SK-N-SH treated with all-trans-retinoic acid at 6 μM for 48 hours (cell line): ENCODE data around the gene FHL3.

Source experiments
- ATAC-seq: fragments of 200-7000 bp; cut with Tn5 transposase; 3 replicates; pipeline ENCODE4 v1.9.1; 2020; ENCODE audit warnings: mild to moderate bottlenecking, moderate library complexity
- ARNTL ChIP-seq: fragments of 450-650 bp; formaldehyde crosslinking; IDR thresholded peaks from 2 replicates; pipeline ENCODE4 v1.5.0; 2020; ENCODE audit warnings: low read depth, mild to moderate bottlenecking, moderate library complexity, borderline replicate concordance
- BACH2 ChIP-seq: fragments of 250-450 bp; sonication (Bioruptor Pico); IDR thresholded peaks from 2 replicates; pipeline ENCODE4 v1.9.0; 2021; ENCODE audit warnings: mild to moderate bottlenecking, borderline replicate concordance
- CSDC2 ChIP-seq: fragments of 250-450 bp; sonication (Bioruptor Pico); IDR thresholded peaks from 2 replicates; pipeline ENCODE4 v1.5.0; 2020; ENCODE audit warnings: mild to moderate bottlenecking, moderate library complexity
- CSRNP3 ChIP-seq: fragments of 250-450 bp; sonication (Bioruptor Pico); IDR thresholded peaks from 2 replicates; pipeline ENCODE4 v1.5.1; 2021; ENCODE audit warnings: mild to moderate bottlenecking, moderate library complexity
- ESRRG ChIP-seq: fragments of 250-450 bp; sonication (Bioruptor Pico); IDR thresholded peaks from 2 replicates; pipeline ENCODE4 v1.6.1; 2021; ENCODE audit warnings: mild to moderate bottlenecking
- GLIS3 ChIP-seq: fragments of 250-450 bp; sonication (Bioruptor Pico); IDR thresholded peaks from 2 replicates; pipeline ENCODE4 v1.5.0; 2020; ENCODE audit warnings: mild to moderate bottlenecking, moderate library complexity
- ISL1 ChIP-seq: fragments of 250-450 bp; sonication (Bioruptor Pico); IDR thresholded peaks from 2 replicates; pipeline ENCODE4 v2.1.2; 2022; ENCODE audit warnings: mild to moderate bottlenecking, moderate library complexity
- OSR1 ChIP-seq: fragments of 250-450 bp; sonication (Bioruptor Pico); IDR thresholded peaks from 2 replicates; pipeline ENCODE4 v1.8.0; 2022; ENCODE audit warnings: moderate library complexity, mild to moderate bottlenecking, inconsistent platforms
- PPARA ChIP-seq: fragments of 250-450 bp; sonication (Bioruptor Pico); IDR thresholded peaks from 2 replicates; pipeline ENCODE4 v1.5.0; 2020; ENCODE audit warnings: mild to moderate bottlenecking, borderline replicate concordance
- RARB ChIP-seq: fragments of 250-450 bp; sonication (Bioruptor Pico); IDR thresholded peaks from 2 replicates; pipeline ENCODE4 v1.8.0; 2021; ENCODE audit warnings: mild to moderate bottlenecking, moderate library complexity
- SNAI2 ChIP-seq: fragments of 250-450 bp; sonication (Bioruptor Pico); IDR thresholded peaks from 2 replicates; pipeline ENCODE4 v1.5.0; 2020; ENCODE audit warnings: mild to moderate bottlenecking, moderate library complexity
- TCF4 ChIP-seq: fragments of 250-450 bp; sonication (Bioruptor Pico); IDR thresholded peaks from 2 replicates; pipeline ENCODE4 v1.8.0; 2021; ENCODE audit warnings: mild to moderate bottlenecking, moderate library complexity, borderline replicate concordance
- TOX ChIP-seq: fragments of 250-450 bp; sonication (Bioruptor Pico); IDR thresholded peaks from 2 replicates; pipeline ENCODE4 v1.8.0; 2021; ENCODE audit warnings: mild to moderate bottlenecking, moderate library complexity, borderline replicate concordance
- ZC3H10 ChIP-seq: fragments of 250-450 bp; sonication (Bioruptor Pico); IDR thresholded peaks from 2 replicates; pipeline ENCODE4 v1.5.1; 2021; ENCODE audit warnings: mild to moderate bottlenecking, moderate library complexity
- ZFP3 ChIP-seq: fragments of 250-450 bp; sonication (Bioruptor Pico); IDR thresholded peaks from 2 replicates; pipeline ENCODE4 v1.5.0; 2020; ENCODE audit warnings: mild to moderate bottlenecking, moderate library complexity
- ZFP30 ChIP-seq: fragments of 450-650 bp; formaldehyde crosslinking; IDR thresholded peaks from 2 replicates; pipeline ENCODE4 v1.5.0; 2022; ENCODE audit warnings: mild to moderate bottlenecking, moderate library complexity
- ZNF565 ChIP-seq: fragments of 450-650 bp; formaldehyde crosslinking; conservative IDR thresholded peaks from 2 replicates; pipeline ENCODE4 v1.5.0; 2020; ENCODE audit warnings: low read depth, mild to moderate bottlenecking, moderate library complexity
- ZNF70 ChIP-seq: fragments of 450-650 bp; formaldehyde crosslinking; IDR thresholded peaks from 2 replicates; pipeline ENCODE4 v1.5.0; 2020; ENCODE audit warnings: mild to moderate bottlenecking, moderate library complexity
- ZNF8 ChIP-seq: fragments of 450-650 bp; formaldehyde crosslinking; IDR thresholded peaks from 2 replicates; pipeline ENCODE4 v1.5.0; 2020; ENCODE audit warnings: mild to moderate bottlenecking, moderate library complexity
- TF ChIP-seq, protein P1 (sequence below): fragments of 250-450 bp; sonication (Bioruptor Pico); IDR thresholded peaks from 2 replicates; pipeline ENCODE4 v1.5.0; 2020; ENCODE audit warnings: mild to moderate bottlenecking, moderate library complexity
- TF ChIP-seq, protein P2 (sequence below): fragments of 250-450 bp; sonication (Bioruptor Pico); IDR thresholded peaks from 2 replicates; pipeline ENCODE4 v1.5.1; 2020; ENCODE audit warnings: low read depth, mild to moderate bottlenecking, moderate library complexity
- TF ChIP-seq, protein P3 (sequence below): fragments of 250-450 bp; sonication (Bioruptor Pico); IDR thresholded peaks from 2 replicates; pipeline ENCODE4 v1.8.0; 2020; ENCODE audit warnings: mild to moderate bottlenecking, moderate library complexity, borderline replicate concordance

Gene FHL3

GRCh38 chr1:38012363-38013226, 7.3 kb upstream of the FHL3 start, which contains the start of gene UTP11 (continued):
- TF ChIP-seq ZFP3 (CRISPR knock-in tag) = peak; percentile 65; the same call in 1 of the 2 replicates
- TF ChIP-seq, protein P1, sequence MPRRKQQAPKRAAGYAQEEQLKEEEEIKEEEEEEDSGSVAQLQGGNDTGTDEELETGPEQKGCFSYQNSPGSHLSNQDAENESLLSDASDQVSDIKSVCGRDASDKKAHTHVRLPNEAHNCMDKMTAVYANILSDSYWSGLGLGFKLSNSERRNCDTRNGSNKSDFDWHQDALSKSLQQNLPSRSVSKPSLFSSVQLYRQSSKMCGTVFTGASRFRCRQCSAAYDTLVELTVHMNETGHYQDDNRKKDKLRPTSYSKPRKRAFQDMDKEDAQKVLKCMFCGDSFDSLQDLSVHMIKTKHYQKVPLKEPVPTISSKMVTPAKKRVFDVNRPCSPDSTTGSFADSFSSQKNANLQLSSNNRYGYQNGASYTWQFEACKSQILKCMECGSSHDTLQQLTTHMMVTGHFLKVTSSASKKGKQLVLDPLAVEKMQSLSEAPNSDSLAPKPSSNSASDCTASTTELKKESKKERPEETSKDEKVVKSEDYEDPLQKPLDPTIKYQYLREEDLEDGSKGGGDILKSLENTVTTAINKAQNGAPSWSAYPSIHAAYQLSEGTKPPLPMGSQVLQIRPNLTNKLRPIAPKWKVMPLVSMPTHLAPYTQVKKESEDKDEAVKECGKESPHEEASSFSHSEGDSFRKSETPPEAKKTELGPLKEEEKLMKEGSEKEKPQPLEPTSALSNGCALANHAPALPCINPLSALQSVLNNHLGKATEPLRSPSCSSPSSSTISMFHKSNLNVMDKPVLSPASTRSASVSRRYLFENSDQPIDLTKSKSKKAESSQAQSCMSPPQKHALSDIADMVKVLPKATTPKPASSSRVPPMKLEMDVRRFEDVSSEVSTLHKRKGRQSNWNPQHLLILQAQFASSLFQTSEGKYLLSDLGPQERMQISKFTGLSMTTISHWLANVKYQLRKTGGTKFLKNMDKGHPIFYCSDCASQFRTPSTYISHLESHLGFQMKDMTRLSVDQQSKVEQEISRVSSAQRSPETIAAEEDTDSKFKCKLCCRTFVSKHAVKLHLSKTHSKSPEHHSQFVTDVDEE (CRISPR knock-in tag) = no peak; the same call in 1 of the 2 replicates
- peak; percentile 89; the same call in 1 of the 2 replicates for TF ChIP-seq SNAI2 (CRISPR knock-in tag)
- no peak for TF ChIP-seq ISL1 (CRISPR knock-in tag)

DNA sequence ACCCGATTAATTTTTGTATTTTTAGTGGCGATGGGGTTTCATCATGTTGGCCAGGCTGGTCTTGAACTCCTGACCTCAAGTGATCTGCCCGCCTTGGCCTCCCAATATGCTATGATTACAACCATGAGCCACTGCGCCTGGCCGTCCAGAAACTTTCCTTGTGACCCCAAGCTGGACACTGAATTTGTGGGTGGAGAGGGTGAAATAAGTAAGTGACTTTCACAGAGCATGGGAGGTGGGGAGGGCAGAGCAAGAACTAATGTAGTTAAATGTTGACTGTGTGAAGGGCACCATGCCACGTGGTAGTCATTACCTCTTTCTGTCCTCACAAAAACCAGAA, 4.5 kb upstream of the FHL3 start:
- TF ChIP-seq OSR1 (CRISPR knock-in tag) (no peak), ARNTL (CRISPR knock-in tag) (no peak), ZFP3 (CRISPR knock-in tag) (no peak)
- ATAC-seq = no peak

DNA sequence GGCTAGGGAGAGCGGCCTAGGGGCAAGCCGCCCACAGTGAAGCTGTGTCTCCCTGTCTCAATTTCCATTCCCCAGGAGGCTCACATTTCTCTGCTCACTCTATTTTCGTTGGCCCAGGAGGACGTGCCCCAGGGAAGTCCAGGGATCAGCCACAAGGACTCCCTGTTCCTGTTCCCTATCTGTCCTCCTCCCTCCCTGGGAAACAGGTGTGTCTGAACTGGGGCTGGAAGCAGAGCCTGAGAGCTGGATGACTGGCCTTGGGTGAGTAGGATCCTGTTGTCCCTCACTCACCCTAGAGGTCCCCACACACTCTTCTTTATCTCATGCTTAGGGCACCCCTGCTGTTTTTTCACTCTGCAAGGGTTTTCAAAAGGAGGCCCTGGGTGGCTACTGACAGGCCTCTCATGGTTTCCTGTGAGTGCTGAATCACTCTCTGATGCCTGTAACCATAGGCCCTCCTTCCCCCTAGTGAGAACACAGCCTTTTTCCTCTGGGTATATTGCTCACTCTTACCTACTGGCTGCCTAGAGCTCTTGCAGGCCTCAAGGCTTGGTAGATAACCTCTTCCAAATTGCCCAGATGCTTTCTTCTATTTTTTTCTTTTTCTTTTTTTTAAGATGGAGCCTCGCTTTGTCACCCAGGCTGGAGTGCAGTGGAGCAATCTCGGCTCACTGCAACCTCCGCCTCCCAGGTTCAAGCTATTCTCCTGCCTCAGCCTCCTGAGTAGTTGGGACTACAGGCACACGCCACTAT, 4.0 kb upstream of the FHL3 start:
- ATAC-seq = no peak
- TF ChIP-seq ZFP30 (no peak), ARNTL (CRISPR knock-in tag) (no peak), CSDC2 (CRISPR knock-in tag) (no peak), ESRRG (CRISPR knock-in tag) (no peak), ZNF8 (CRISPR knock-in tag) (no peak), ZNF565 (CRISPR knock-in tag) (no peak), ZNF70 (CRISPR knock-in tag) (no peak), ZC3H10 (no peak), BACH2 (CRISPR knock-in tag) (no peak), CSRNP3 (CRISPR knock-in tag) (no peak), PPARA (CRISPR knock-in tag) (no peak), RARB (CRISPR knock-in tag) (no peak), GLIS3 (no peak)

GRCh38 chr1:38006008-38006828, 904 bp upstream of the FHL3 start:
- TF ChIP-seq, protein P1 (CRISPR knock-in tag) = no peak
- TF ChIP-seq GLIS3 (no peak), BACH2 (CRISPR knock-in tag) (no peak), TOX (CRISPR knock-in tag) (no peak), ZC3H10 (no peak), TCF4 (CRISPR knock-in tag) (no peak), RARB (CRISPR knock-in tag) (no peak), ZFP30 (no peak)
- TF ChIP-seq, protein P2, sequence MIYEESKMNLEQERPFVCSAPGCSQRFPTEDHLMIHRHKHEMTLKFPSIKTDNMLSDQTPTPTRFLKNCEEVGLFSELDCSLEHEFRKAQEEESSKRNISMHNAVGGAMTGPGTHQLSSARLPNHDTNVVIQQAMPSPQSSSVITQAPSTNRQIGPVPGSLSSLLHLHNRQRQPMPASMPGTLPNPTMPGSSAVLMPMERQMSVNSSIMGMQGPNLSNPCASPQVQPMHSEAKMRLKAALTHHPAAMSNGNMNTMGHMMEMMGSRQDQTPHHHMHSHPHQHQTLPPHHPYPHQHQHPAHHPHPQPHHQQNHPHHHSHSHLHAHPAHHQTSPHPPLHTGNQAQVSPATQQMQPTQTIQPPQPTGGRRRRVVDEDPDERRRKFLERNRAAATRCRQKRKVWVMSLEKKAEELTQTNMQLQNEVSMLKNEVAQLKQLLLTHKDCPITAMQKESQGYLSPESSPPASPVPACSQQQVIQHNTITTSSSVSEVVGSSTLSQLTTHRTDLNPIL = no peak
- TF ChIP-seq, protein P3, sequence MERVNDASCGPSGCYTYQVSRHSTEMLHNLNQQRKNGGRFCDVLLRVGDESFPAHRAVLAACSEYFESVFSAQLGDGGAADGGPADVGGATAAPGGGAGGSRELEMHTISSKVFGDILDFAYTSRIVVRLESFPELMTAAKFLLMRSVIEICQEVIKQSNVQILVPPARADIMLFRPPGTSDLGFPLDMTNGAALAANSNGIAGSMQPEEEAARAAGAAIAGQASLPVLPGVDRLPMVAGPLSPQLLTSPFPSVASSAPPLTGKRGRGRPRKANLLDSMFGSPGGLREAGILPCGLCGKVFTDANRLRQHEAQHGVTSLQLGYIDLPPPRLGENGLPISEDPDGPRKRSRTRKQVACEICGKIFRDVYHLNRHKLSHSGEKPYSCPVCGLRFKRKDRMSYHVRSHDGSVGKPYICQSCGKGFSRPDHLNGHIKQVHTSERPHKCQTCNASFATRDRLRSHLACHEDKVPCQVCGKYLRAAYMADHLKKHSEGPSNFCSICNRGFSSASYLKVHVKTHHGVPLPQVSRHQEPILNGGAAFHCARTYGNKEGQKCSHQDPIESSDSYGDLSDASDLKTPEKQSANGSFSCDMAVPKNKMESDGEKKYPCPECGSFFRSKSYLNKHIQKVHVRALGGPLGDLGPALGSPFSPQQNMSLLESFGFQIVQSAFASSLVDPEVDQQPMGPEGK (CRISPR knock-in tag) = no peak

More at GRCh38 chr1:38006008-38006828, 904 bp upstream of the FHL3 start:
- ATAC-seq = no peak
